Thyroid gland (tissue), 4 donors: Measurements from ENCODE around the gene CCM2.
A peak's percentile ranks its signal among the peaks of the same experiment; 100 is the strongest.

Source experiments
- POLR2A ChIP-seq, 2 donors: fragments of 450-650 bp; IDR thresholded peaks; one replicate each; pipeline ENCODE4 v1.6.1; 2017; ENCODE audit warnings: antibody characterized with exemption in 2 of 2, mild to moderate bottlenecking in 2 of 2, moderate library complexity in 1 of 2
- TF ChIP-seq, protein P1 (sequence below), 6 experiments: fragments of 200-600 bp in 3 of 6; fragments of 450-650 bp in 3 of 6; sonication (generic) in 3 of 6; IDR thresholded peaks; one replicate each; pipeline ENCODE4 v1.5.1; 2016 to 2019; ENCODE audit warnings: antibody characterized with exemption in 6 of 6, mild to moderate bottlenecking in 2 of 6, inconsistent platforms in 1 of 6, moderate library complexity in 1 of 6

DNA sequence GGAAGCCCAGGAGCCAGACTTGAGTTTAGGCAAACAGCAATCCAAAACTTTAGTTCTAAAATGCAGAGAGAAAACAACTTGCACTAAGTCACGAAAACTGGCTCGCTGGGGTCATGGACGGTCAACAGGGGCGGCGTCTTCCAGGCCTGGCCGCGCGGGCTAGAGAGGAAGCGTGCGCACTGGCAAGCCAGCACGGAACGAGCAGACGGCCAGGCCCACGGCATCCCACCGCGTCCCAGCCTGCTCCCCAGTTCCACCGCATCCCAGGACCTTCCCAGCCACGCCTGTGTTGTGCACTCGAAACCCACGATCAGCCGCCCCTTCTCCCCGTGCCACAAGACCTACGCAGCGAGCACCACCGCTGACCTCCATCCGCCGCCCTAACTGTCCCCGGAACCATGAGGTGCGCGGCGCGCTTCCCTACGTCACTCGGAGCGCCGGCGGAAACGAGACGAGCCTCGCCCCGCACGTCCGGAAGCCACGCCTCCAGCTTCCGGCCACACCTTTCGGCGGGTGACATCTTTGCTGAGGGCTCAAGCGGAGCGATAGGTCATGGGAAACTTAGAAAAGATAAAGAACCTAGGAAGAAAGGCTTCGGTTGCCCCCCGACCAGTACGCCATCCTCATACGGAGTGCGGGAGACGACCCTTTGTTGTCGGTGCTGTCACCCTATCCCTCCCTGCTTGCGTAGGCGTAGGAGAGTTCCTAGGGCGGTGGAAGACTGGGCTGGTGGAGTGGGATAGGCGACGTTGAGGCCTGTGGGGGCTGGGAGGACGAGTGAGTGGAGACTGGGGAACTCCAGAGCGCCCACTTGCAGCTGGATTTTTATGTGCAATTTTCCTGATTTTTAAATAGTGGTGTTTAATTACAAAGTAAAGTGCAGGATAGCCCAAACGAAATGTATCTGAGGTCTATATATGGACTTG, 111.6 kb downstream of the CCM2 start, which contains the start of gene TBRG4:
- TF ChIP-seq, protein P1, sequence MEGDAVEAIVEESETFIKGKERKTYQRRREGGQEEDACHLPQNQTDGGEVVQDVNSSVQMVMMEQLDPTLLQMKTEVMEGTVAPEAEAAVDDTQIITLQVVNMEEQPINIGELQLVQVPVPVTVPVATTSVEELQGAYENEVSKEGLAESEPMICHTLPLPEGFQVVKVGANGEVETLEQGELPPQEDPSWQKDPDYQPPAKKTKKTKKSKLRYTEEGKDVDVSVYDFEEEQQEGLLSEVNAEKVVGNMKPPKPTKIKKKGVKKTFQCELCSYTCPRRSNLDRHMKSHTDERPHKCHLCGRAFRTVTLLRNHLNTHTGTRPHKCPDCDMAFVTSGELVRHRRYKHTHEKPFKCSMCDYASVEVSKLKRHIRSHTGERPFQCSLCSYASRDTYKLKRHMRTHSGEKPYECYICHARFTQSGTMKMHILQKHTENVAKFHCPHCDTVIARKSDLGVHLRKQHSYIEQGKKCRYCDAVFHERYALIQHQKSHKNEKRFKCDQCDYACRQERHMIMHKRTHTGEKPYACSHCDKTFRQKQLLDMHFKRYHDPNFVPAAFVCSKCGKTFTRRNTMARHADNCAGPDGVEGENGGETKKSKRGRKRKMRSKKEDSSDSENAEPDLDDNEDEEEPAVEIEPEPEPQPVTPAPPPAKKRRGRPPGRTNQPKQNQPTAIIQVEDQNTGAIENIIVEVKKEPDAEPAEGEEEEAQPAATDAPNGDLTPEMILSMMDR (IDR thresholded peaks at IDR 0.05) = peak in 5 of 6 experiments; percentile 26 to 46 (median 34)
- peak; percentile 27 to 90 for TF ChIP-seq POLR2A (IDR thresholded peaks at IDR 0.05)
